GM19351 (cell line): Measurements from ENCODE around the gene RNF144B.
A peak's percentile ranks its signal among the peaks of the same experiment; 100 is the strongest.

Experiments used
- ATAC-seq: cut with Tn5 transposase; IDR thresholded peaks from one replicate; pipeline ENCODE4 v1.9.1; 2021; ENCODE audit warnings: mild to moderate bottlenecking, moderate library complexity; ENCODE audit not compliant: unreplicated experiment

RNF144B gene

DNA sequence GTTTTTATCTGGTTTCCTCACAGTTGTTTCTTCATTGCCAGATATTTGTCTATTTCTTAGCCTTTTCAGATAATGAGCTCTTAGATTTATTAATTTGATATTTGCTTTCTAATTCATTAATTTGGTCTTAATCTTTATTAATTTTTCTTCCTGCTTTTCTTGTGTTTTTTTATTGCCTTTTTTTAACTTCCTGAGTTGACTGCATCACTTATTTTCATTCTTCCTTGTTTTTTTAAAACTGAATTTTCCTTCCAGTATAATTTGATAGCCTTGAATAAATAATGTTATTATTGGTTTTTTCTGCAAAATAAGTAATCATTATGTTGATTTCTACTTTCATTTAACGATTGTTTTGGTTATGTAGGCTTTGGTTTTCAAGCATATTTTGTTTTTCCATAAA lies 91.5 kb downstream of the RNF144B start:
- no peak for ATAC-seq

DNA sequence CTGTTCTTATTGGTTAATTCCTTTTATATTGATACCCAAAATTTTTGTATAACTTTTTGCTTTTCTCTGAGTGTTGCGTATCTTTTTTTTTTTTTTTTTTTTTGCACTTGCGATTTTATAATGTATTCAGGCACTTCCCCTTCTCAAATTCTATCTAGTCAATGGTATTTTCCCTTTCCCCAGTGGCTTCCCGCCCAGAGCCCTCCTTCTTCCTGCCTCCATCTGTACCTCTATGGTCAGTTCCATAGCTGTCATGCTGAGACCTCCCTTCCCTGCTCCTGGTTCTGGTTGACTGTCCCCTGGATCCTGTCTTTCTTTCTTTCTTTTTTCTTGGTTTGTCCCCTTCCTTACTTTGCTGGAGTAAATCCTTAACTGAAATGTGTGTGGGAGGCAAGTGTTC lies 94.7 kb downstream of the RNF144B start:
- ATAC-seq = no peak

DNA sequence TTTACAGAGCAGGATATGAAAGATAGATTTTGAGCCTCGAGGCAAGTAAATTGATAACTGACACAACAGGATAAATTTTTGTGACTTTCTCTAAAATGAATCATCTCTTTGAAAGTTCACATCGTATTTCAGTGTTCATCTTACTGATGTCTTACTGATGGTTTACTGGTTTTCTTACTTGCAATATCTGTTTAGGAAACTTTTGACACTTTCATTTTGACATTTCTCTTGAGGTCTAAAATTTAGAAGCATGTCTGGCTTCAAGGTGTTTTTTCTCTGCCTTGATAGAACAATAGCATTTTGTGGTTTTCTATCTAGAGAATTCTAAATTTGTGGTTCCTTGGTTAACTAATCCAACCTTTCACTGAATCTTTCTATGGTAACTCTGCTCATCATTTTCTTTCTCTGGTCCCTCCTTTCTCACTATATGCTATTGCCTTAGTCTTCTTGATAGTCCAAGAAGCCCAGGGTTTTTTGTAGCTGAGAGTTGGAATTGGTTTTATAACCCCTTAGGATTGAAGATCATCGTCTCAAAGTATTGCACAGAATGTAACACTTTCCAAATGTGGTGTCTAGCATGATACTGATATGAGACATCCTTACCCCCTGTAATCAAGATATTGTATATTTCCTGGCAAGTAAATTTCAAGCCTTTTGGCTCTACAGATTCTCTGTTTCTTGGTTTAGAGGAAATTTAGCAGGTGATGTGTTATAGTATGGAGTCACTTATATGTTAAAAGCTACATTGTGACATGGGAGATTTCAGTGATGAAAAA lies 98.7 kb downstream of the RNF144B start:
- ATAC-seq = peak; percentile 45

DNA sequence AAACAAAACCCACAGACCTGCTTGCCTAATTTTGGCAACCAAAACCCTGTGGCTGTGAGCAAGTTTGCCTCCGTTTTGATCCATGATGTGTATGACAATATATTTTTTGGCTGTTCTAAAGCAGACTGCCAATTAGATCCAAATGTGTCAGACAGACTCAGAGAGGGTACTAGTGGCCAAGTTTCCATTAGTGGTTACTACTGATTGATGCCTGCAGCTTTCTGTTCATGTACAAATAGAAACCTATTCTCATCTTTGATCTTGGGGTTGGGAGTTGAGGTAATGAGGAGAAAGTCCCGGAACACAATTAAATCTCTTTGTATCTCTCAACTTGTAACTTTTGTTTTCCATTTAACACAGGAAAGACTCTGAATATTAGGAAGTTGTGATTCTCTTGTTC lies 100.9 kb downstream of the RNF144B start:
- no peak for ATAC-seq

DNA sequence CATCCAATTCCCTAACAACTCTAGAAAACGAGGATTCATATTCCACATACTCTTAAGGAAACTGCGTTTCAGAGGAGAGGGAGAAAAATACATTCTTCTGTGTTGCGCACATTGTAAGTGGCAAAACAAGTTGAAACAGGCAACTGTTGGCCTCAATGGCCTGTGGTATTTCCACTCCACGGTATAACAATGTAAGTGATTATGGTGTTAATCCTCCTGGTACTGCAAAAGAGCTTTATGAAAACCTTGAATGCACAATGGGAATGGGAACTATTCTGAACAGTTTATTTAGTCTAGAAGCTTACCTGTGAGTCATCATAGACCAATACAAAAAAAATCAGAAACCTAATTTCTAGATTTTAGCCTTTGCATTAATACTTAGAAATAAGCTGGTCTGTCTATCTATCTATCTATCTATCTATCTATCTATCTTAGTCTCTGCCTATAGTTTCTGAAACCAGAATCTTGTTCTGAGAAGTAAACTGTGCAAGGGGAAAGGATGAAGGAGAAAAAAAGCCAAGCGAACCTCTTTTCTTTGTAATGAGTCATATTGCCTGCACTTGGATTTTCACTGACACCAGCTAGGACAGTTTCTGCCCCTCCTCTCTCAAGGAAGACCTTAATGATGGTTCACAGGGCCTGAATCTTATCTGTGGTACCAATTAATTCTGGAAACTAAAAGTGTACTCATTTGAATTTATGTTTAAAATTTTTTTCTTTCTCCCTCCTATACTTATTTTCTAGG lies 101.5 kb downstream of the RNF144B start:
- no peak for ATAC-seq

DNA sequence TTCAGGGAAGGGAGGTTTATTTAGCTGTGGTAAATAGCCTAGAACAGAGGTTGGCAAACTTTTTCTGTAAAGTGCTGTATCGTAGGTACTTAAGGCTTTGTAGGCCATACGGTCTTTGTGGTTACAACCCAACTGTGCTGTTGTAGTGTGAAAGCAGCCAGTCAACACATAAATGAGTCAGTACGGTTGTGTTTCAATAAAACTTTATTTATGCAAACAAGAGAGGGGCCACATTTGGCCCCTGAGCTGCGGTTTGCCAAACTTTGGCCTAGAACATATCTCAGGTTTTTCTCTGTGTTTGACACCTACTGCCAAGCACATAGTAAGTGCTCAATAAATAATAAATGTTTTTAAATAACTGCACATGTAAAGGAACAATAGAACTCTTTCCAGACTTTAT lies 102.2 kb downstream of the RNF144B start:
- no peak for ATAC-seq

DNA sequence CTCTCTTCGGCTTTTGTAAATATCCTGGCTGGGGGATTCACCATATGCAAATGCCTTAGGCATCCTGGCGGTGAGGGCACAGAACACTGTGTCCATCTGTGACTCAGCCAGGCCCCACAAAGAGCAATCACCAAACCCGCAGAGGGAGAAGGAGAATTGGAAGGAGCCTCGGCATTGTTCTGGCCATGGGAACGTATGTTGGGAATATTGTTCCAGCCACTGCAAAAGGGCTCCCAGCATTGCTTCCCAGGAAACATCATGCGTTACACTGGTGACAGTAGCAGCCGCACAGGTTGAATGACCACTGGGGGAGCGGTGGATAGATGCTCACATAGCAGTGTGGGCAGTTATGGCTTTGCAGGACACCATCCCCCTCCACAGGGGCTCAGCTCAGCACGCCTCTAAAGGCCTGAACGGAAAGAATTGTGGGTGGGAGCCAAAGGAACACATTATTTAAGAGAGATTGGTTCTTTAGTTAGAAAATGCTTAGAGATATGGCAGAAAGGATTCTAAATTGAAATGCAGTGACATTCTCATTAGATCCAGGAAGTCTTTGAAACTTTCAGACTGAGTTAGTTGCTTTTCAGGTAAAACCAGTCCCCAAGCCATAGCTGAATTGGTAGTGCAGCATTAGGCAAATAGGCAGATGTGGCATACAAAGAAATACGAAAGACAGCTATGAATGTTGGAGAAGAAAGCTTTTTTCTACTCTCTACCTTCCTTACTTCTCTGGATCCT lies 104.3 kb downstream of the RNF144B start:
- ATAC-seq = no peak

DNA sequence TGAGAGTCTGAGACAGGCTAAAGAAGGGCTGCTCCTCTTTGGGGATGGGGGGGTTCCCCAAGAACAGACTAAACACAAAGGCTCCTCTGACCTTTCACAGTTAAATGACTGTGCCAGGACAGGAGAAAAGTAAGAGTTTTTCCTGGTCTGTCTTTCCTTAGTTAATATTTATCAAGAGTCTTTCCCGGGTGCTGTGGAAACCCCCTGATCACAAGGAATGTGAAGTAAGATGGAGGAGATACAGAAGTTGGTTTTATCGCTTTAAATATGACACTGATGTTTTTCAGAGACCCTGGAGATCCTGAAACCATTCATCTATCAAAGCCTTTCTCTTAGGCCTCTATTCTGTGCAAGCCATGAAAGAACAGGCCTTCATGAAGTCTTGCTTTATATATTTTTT lies 105.8 kb downstream of the RNF144B start:
- ATAC-seq = no peak

DNA sequence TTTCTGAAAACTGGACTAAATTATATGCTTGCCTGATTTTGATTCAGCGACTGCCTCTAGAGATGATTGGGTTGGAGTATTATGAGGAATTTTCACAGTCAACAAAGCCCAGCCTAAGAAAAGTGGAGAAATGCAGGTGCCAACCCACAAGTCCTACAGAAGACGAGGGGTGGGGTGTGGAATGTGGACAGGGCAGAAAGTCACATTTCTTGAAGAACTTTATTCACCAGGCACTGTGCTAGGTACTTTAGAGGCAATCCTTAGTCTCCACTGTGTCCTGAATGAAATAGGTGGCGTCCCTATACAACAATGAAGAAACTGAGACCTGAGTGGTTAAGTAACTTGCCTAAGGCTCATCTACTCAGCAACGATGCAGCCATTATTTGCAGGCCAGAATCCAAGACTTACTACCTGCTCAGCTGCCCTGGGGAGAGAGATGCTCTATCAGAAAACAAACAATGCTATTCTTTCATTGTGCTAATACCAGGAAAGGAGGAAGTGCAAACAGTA lies 106.3 kb downstream of the RNF144B start:
- ATAC-seq = no peak

DNA sequence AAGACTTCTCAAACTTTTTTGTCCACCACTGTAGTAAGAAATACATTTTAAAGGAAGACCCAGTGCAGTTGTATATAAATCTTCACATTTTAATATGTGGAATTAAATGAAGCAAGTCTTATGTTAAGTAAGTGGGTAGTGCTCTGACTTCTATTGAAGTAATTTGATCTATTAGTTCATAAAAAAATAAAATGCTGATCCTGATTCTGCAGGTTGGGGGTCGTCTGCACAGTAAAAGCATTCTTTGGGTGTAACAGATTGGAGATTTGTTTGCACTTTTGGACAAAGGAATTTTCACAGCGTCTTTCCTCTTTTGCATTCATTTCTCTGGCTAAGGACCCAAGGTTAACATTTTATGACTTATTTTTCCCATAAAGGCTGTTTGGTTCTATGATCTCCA lies 106.8 kb downstream of the RNF144B start:
- no peak for ATAC-seq

DNA sequence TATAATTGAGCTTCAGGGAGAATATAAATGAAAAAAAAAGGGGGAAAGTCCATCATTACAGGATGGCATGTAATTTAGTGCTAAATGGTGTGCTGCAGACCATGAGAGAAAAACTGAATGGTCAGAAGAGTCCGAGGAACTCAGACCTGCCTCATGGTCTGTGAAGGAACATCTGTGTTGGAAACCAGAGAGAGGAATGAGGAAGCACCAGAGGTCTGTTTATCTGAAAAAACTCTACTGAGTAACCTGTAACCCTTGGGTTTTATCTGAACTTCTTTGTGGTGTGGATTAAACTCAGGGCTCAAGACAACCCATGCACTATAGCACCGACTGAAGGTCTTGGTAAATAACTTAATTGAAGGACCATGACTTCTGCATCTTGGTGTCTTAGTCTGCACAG lies 108.1 kb downstream of the RNF144B start:
- no peak for ATAC-seq

DNA sequence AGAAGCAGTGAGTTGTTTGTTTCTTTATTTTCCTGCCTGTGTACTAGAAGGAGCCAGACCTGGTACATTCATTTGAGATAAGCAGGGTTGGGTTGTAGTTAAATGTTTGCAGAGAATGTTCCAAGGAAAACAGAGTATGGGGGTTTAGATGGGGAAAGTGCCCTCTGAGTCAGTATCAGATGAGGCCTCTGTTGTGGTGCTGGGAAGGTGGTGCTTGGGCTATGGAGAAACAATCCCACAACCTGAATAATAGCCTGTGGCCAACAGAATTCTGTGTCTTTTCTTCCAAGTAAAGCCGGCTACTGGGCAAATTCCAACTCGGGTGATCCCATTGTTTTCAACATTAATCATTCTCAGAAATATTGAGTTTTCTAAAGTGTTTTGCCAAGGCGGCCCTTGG lies 109.3 kb downstream of the RNF144B start:
- no peak for ATAC-seq

DNA sequence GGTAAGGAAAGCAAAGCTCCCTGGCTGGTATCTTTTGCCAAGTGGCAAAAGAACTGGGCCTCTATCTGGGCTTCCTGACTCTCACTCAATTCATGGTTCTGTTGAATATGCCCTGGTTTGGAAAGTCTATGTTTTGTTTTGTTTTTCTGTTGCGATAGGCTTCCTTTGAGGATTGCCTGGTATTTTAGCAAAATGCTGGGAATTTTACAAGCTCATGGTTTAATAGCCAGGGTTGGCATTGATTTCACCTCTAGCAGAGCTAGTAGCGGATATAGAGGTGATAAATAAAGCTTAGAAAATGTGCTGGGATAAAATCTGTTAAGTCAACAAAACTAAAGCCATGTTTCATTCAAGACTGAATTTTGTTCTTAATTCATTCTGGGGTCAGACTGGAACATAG lies 109.9 kb downstream of the RNF144B start:
- no peak for ATAC-seq

DNA sequence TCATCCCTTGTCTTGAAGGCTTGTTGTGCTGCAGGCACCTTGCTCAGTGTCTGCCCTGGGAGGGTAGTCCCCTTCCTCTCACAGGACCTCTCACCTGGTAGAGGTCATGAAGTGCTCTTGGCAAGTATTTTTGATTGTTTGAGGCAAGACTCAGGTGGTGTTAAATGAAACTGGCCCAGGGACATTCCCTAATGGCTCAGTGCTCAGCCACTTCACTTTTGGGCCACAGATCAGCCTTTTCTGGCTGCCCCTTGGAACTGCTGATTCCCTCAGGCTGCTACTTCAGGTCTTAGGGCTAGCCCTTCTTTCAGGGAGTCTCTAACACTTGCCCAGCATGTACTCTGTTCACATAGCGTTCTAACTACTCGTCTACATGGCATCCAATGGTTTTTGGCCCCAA lies 111.3 kb downstream of the RNF144B start:
- no peak for ATAC-seq

DNA sequence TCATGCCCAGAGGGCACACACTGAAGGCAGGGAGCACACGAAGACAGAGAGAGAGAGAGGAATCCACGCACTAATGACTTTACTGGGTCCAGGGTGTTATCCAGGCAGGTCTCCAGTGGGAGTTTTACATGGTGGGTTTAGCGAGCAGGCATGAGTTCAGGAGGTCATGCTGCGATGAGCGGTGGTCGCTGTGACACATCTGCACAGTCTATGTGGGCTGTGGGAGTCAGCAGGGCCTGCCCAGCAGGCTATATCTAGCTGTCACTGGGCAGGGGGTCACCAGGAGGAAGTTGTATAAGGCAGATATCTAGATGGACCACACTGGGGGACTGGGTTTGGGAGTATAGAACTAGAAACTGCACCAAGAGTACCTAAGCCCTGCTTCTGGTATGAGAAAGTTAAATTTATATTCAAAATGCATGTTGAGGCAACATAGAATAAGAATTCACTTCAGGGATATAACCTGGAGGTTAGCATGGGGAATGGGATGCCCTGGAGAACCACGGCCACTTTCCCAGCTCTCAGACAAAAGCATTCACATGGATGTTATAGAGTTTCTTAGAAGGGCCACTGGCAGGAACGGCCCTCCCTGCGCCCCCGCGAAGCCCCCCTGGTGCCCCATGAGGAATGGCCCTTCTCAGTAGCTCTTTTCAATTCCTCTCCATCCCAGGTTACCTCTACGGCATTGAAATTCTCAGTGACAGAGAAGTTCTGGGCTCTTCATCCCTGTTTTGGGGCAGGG lies 113.9 kb downstream of the RNF144B start:
- ATAC-seq = no peak

DNA sequence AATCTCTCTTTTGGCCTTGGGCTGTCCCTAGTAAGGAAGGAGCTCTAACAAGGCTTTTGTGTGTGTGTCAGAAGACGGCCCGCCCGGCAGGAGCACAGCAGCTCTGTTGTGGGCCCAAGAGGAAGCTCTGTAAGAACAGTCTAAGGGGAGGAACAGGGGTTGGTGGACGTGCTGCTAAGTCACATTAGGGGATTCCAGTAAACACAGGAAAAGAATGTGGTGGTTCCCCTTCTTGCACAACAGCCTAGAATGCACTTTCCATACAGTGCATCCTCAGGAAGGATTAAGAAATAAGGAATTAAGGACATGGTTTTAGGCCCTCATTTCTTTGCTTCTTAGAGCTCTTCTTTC lies 114.5 kb downstream of the RNF144B start:
- peak; percentile 36 for ATAC-seq

DNA sequence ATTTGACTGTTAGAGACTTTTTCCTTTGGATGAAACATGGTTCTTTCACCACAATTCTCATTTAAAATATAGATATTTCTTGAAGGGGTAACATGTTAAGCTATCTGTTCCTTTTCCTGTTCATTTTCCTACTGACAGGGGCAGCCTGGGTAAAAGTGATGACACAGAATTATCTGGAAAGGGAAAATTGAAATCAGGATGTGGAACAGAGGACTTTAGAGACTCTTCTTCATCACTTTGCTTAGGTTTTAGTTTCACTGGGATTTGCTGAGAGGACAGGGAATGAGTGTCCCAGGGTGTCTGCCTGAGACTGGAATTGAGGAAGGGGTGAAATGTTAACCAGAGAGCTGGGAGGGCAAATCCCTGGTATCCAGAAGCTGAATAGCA lies 116.0 kb downstream of the RNF144B start:
- ATAC-seq = no peak

DNA sequence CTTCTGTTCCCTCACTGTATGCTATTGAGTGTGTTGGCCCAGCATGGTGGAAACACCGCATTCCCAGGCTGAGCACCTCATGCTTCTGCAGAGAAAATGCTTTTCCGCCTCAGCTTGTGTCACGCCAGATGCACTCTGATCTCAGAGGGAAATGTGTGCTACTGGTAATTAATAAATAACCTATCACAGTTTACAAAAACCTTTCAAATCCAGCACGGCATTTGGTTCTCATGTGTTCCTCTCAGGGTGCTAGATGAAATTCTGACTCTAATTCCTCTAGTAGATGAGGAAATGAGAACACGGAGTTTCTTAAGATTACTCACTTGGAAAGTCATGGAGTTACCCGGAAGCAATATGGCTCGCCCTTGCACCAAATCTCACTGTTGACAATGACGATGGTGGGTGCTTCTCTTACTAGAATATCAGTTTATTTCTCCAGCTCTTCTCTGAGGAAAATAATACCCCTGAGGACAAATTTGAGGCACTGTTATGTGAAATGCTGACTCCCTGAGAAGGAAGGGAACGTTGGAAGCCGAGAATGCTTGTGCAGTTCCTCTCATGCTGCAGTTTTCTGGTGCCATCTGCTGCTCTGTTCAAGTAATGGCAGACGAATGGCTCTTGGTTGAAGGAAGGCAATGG lies 116.6 kb downstream of the RNF144B start:
- ATAC-seq = peak; percentile 85

DNA sequence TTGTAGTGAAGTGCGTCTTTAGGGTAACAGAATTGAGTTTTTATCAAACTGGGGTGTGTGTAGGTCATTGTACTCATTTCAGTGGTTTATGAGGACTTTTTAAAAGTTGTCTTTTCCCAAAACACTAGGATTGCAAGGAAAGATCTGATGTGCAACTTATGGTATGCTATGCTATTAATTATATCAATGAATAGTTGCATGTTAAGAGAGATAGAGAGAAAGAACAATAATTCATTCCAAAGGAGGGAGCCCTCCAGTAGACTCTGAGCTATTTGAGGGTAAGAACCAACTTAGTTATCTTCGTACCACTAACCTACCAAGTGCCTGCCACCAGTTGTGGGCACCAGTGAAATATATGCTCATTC lies 117.1 kb downstream of the RNF144B start:
- no peak for ATAC-seq

DNA sequence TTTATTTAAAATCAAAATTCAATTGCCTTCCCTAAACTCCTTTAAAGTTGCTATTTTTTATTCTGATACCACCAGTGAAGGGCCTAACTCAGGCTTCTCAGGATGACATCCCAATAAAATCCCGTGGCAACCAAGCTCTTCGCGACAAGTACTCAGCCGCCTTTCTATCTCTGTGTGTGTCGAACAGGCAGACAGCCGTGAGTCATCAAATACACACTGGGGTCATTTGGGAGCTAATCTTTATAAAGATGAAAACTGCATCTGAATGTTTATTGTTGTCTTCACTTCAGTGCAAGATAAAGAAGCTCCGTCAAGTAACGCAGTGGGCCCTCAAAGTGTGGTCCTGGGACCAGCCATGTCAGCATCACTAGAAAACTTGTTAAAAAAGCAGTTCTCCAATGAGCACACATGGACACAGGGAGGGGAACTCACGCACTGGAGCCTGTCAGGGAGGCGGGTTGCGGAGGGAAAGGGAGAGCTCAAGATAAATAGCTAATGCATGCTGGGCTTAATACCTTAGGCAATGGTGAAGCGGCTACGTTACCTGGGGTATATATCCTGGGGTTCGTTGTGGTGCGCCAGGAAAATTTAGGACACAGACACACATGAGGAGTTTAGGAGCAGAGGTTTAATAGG lies 119.3 kb downstream of the RNF144B start:
- ATAC-seq = no peak
